Ureter (tissue), 1 donor: Measurements from ENCODE around the gene DZIP1. TPM values are rescaled to one million over a fixed set of nuclear protein-coding genes. Genes with fewer than 3 reads are reported as not detected.

Source experiments
- DNase-seq: peaks from one replicate; pipeline ENCODE4 v3.0.0-alpha.2; 2020; ENCODE audit warnings: low spot score
- total RNA-seq: library from RNA; stranded (reverse); gene quantifications from one replicate; pipeline ENCODE4 v1.2.4, GENCODE V29; 2023
- donor health status: DM: yes; HTN: yes; CAD: no.

DZIP1 gene
- total RNA-seq, 1 donor from 2014 or later: 17.2 TPM

DNA sequence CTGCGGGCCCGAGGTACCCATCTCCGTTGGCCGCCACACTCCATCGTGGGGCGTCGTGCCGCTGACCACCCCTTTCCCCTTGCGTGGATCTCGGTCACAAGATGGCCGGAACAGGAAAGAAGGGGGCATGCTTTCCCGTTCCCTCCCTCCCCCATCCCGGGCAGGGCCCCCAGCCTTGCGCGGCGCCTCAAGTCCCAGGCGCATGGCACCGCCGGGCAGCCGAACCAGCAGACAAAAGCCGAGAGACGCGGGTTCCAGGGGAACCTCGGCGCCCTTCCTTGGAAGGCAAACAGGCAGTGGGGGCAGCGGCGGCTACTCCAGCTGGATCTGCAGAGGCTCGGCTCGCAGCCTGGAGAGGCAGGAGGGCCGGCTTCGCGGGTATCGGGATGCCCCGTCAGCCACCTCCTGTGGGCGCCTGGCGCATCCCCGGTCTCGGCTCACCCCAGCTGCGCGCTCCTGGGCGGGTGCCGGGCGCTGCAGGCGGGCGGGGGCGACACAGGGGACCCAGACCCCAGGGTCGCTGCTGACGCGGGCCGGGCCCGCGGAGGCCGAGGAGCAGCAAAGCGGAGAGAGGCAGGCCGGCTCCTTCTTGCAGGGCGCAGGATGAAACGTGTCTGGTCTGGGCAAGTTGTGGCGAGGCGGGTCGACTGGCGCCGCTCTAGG lies 439 bp downstream of the DZIP1 start:
- no peak for DNase-seq

DNA sequence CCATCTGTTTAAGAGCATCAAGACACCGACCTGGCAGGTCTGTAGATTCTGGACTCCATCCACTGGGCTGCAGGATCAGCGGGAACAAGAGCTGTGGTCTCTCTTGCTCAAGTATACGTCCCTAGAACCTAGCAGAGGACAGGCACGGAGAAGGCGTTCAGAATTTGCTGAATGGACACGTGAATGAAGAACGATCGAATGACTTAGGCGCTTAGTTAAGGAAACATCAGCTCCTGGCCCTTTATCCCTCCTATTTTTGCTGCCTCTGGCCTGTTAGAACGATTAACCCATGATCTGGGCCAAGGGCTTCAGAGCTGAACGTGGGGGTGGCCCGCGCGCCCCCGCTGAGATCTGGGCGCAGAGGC lies 953 bp downstream of the DZIP1 start:
- DNase-seq: no peak

DNA sequence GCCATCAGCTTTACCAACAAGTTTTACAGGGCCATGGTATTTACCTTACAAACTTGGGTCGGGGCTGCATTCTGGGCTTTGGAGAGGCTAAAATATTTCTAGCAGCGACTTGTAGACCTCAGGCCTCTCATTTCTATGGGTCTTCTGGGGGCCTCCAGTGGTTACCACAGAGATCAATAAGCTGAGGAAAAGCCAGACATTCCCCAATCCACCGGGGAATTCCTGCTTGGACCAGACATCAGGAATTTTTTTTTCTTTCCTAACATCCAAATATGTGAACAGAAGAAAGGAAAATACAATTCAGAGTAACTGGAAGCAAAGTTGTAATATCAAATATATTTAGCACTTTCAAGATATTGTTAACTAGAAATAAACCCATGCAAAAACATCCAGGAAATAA lies 1.5 kb downstream of the DZIP1 start:
- no peak for DNase-seq

DNA sequence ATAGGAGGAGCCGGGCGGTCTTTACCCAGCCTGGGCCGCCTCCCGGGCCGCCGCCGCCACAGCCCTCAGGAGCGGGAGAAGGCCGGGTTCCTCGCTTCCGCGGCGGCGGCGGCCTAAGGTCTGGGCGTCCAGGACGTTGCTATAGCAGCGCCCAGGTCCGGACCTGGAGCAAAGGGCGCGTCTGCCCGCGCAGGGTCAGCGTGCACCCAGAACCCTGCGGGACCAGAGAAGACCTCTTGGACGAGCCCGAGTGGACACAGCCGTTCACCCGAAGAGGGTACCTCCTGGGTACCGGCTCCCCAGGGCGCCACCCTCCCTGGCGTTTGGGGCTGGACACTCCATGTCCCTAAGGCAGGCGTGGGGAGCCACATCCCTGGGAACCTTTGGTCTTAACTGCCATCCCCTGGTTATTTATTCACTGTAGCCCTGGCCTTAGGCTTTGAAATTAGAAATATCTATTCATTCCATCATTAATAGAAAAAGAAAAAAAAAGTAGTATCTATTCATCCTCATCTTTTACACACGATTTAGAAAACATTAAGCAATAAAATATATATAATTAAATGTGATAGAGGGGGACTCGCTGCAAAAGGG lies 2.4 kb downstream of the DZIP1 start:
- DNase-seq: peak; percentile 56

DNA sequence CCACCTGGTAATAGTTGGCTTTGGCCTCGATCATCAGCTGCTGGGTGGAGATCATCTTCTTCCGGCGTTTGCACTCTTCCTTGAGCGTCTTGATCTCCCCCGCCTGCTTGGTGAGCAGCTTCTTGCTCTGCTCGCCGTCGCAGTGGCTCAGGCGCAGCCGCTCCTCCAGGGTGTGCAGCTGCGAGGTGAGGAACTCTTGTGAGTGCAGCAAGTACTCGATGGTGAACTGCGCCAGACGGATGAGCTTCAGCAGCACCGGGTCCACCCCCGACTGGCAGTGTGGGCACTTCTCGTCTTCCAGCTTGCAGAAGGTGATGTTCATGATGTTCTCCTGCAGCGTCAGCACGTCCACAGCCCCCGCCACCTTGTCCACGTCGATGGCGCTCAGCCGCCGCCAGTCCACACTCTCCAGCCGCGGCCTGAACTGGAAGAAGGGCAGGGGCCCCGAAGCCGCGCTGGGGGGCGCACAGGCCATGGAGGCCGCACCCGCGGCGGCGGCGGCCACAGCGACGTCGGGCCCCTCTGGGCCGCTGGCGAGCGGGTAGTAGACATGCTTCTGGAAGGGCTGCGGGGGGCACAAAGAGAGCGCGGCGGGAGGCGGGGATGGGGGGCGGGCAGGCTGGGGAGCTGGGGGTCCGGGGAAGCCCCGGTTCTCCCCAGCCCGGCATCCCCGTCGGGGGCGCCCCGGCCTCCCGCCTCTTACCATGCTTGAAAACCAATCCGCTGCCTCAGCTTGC lies 3.0 kb downstream of the DZIP1 start:
- DNase-seq: no peak

DNA sequence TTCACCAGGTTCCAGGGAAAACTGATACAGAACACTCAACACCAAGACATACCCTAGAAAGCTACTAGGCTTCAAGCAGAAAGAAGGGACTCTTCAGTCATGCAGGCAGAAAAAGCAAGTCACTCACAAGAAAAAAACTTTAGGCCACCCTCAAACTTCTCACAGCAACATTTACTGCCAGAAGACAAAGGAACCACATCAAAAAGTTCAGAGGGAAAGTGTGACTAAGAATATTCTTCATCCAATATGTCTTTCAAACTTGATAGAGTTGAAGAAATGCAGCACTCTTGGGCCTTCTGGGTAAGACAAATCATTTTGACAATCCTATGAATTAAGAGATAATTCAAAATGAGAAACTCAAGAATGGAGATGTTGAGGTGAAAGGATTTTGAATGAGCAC lies 7.7 kb downstream of the DZIP1 start:
- DNase-seq: no peak

DNA sequence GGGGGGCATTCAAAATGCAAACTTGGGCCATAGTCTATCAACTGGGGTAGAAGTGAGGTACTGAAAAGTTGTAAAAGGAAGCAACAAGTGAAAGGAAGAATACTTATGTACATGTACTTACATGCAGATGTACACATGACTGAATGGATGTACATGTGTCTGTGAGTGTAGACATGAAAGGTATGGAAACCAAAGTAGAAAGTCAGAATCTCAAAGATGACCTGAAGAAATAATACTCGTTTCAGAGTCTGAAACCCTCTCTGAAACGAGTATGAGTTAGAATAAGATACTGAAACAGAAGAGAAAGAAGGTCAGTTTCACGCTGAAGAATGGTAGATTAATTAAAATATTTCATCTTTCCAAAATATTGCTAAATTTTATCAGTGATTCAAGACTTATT lies 13.9 kb downstream of the DZIP1 start:
- DNase-seq: no peak

DNA sequence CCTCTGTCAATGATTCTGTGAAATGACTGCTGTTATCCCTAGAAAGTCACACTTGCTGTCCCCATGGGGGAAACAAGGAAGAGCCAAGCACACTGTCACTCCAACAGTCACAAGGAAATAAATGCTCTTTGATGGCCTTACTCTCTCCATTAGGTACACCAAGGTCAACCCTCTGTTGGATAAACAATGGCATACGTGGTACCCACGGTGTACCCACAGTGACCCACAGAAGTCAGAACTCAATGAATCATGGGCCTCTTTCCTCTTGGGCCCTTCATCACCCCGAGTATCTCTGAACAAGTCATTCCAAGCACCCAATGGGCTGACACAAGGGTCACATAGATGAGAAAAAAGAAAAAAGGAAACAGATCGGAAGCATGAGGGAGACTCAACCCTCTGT lies 15.4 kb downstream of the DZIP1 start:
- DNase-seq: no peak

DNA sequence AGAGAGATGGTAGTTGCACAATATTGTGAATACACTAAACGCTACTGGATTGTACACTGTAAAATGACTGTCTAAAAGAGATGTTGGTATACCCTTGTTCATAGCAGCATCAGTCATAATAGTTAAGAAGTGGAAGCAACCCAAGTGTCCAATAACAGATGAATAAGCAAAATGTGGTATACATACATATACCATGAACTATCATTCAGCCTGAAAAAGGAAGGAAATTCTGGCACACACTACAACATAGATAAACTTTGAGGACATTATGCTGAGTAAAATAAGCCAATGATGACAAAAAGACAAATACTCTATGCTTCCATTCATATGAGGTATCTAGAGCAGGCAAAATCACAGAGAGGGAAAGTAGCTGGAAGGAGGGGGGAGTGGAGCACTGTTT lies 16.0 kb downstream of the DZIP1 start:
- no peak for DNase-seq

DNA sequence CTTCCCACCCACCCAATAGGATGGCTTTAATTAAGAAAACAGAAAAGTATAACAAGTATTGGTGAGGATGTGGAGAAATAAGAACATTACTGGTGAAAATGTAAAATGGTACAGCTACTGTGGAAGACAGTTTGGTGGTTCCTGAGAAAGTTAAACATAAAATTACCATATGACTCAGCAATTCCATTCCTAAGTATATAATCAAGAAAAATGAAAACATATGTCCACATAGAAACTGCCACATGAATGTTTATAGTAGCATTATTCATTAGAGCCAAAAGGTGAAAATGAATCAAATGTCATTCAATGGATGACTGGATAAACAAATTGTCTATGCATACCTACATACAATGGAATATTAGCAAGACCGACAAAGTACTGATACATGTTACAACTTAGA lies 16.9 kb downstream of the DZIP1 start:
- DNase-seq: no peak

DNA sequence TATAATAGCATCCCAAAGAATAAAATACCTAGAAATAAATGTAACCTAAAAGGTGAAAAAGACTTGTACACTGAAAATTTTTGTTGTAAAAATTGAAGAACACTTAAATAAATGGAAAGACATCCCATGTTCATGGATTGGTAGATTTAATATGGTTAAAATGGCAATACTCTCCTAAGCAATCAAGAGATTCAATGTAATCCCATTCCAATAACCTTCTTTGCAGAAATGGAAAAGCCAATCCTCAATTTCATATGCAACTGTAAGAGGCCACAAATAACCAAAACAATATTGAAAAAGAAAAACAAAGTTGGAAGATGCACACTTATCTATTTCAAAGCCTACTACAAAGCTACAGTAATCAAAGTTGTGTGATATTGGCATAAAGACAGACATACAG lies 17.7 kb downstream of the DZIP1 start:
- DNase-seq: no peak

DNA sequence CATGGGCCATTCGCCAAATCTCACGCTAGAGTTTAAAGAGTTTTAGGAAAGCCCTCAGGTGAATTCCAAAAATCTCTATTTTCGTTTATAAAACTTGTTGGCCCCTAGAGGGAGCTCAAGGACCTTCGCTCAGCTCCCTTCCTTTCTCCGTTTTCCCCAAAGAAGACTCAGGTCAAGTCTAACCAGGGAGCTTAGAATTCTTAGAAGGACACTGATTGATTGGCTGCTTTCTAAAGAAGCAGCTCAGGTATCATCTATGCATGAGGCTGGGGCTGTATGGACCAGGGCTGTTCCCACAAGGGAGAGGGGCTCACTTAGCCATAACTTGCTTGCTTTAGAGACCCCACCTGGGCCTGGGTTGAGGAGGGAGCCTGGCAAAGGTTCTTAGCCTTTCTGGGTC lies 20.5 kb downstream of the DZIP1 start:
- DNase-seq: no peak

DNA sequence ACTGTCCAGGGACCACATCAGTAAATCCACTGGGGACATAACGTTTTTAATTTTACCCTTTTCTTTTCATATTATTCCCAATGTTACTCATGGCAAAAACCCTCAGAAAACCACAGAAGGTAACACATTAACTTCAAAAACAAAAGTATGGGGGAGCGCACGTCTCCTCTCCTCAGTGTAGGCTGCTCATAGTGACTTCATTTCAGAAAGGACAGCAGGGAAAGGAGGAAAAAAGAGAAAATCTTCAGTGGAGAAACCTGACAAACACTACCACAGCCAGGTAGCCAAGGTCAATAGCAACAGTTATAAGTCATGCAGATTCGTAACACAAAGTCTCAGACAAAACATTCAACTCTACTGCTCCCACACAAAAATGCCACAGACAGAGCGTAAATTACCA lies 21.4 kb downstream of the DZIP1 start:
- DNase-seq: no peak

DNA sequence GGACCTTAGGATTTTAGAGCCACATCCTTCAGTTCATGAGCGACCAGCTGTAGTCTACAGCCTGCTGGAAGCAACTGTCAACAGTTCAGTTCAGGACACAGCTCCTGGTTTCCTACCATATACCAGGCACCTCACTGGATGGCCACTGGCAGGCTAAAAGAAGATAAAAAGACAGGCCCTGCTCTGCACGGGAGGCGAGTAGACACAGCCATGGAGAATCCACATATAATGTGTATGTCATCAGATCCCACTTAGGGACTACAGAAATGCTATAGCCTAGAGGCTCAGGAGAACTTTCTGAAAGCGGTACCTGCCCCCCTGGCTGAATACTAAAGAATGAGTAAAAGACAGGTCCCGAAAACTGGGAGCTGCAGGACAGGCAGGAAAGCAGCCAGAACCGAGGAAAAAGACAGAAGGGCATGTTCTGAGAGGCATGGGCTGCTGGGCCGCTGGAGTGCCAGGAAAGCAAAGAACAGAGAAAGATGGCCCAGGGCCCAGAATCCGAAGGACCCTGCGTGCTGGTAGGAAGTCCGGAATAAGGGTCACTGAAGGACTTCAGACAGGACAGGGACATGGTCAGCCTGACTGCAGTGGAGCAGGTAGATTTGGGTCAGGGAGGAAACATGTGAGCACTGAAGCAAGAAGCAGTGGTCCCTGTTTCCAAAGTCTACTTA lies 23.5 kb downstream of the DZIP1 start:
- no peak for DNase-seq

DNA sequence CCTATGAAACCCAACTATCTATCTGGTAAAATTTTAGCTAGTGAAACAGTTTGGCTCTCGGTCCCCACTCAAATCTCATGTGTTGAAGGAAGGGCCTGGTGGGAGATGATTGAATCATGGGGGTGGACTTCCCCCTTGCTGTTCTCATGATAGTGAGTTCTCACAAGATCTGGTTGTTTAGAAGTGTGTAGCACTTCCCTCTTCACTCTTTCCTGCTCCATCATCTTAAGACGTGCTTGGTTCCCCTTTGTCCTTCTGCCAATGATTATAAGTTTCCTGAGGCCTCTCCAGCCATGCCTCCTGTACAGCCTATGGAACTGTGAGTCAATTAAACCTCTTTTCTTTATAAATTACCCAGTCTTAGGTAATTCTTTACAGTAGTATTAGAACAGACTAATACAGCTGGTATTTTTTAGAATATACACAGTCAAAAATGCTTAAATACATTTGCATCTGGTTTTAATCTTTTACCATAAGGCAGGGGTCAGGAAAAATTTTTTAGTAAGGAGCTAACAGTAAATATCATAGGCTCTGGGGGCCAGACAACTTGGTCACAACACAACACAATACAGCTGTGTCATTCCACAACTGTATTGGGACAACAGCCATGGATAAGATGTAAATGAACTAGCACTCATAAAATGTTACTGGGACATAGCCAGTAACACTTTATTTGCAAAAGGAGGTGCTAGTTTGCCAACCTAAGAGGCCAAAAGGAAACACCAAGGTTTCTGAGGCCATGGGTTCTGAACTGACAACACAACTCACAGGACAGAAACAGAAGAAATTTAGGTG lies 24.3 kb downstream of the DZIP1 start:
- DNase-seq: no peak

DNA sequence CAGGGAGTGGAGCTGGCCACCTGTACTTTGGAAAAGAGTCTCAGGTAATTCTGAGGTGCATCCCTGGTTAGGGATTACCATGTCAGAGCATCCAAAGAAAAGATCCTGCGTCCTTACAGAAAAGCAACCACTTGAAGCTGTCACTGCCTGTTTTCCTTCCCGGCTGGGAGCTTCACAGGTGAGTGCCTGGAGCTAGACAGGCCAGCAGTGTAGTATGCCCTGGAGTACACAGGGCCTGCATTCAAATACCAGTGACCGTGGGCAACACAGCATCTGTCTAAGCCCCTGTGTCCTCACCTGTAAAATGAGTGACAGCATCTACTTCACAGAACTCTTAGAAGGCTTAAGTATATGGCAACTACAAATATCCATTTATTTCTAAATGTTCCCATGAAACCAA lies 29.0 kb downstream of the DZIP1 start:
- no peak for DNase-seq

DNA sequence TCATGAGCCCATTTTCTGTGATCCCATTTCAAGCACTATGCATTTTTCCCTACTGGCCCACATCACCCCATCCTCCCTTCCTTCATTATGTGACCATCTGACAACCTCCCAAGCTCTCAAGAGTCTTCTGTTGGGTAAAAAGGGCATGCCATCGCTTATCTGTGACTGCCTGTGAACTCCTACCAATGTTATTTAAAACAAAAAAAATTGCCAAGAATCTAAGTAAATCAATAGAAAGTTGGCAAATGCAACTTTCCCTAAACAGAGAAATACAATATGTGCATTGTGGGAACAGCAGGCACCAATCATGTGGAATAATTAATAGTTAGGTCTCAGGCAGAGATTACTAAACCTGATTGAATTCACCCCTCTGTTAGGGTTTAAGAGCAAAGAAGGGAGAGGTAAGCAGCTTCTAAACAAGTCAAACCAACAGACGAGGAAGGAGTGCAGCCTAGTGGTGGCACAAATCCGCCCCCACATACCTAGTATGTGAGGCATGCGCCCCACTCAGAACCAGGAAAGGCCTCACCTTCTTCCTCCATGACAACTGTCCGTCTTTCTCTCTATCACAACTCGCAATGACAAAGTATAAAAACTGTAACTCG lies 29.8 kb downstream of the DZIP1 start:
- no peak for DNase-seq

DNA sequence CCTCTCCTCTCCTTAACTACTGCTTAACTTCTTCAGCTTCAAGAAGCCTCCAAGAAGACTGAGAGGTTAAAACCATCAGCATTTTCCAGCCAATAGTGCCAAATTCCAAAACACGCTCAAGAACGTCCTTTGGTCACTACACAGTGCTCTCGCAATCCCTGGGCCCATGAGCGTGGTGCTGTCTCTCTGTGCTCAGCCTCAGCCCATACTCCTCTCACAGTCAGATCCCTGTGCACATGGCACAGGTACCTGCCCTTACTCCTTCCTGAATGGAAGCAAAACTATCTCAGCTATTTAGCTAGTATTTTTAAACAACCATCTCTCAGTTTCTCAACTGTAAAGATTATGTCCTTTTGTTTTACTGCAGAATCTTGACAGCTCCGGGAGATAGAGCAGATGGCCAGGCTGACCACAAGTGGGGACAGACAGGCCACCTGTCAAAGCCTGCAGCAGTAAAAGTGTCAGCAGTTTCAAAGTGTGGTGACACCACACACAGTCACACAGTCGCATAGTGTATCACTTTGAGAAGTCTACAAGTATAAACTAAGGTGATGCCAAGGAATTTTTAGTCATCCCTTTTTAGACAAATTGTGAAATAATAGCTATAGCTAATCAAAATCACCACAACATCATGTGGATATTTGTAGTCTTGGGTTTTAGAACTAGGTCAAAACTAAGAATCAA lies 35.7 kb downstream of the DZIP1 start:
- DNase-seq: no peak

DNA sequence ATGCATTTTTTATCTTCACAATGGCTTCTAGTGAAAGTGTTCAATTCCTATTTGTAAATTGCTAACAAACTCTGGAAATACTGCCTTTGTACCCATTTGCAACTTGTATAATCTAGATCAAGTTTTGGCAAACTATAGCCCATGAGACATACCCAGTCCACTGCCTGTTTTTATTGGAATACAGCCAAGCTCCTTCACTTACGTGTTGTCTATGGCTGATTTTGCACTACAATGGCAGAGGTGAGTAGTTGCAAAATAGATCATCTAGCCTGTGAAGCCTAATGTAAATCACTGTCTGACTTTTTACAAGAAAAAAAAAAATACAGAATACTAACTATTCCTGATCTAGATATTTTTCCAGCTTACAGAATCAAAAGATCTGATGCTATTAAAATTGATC lies 37.1 kb downstream of the DZIP1 start:
- no peak for DNase-seq

DNA sequence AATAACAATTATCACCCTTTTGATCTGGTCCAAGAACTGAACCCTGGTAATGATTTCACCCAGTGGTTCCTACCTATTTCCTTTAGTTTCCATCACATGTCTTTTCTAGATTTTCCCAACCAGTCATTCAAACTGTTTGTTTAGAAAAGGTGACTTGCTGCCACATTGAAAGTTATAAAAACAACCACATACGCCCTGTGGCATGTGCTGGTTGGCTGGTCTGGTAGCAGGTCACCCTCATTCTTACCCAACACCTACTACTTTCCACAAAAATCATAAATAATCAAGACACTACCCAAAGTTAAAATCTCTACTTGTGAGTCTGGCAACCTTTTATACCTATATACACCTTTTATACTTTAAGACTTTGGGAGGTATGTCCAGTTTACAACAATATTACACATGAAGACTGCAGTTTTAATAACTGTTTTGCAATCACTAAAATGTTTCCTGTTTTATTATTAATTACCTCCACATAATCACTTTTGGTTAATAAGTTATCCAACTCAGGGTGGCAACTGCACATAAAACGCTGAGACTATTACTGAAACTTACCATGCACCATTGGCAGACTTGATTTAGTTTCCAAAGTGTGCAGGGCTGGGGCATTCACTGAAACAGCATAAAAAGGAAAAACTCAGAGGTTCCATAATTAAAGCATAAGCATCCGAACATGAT lies 38.9 kb downstream of the DZIP1 start:
- no peak for DNase-seq

DNA sequence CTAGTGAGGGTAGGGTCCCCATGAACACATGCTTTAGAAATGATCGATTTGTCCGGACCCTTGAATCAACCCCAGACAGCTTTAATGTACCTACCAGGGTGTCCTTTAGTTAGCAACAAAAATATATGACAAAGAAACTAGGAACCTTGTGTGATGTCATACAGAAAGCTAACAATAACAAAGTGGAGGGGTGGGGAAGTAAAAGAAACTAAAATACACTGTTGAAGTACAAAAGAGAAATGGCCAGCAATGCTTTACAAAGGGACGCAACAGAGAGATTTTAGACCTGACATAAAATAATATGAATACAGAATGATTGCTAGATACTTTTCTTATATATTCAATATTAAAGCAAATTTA lies 40.0 kb downstream of the DZIP1 start:
- no peak for DNase-seq
